Activated naive CD4-positive, alpha-beta T cell treated with anti-CD3 and anti-CD28 coated beads, Interleukin-2, amount 10 ng/mL, durations not matched to agents 7 days and 5 days (primary cell): ENCODE data around the gene CALCOCO2.
"Not testable (repeated sequence)": the region's sequence is repeated elsewhere in the genome, so short reads cannot be mapped to it uniquely, and the experiment has no call there.

ENCODE experiments used
- CTCF ChIA-PET: fragments of 350-600 bp; sonication (Branson Sonifier 250); formaldehyde crosslinking; loops from one replicate; lab custom pipeline; 2021; ENCODE audit warnings: antibody characterized with exemption; lab: Charles Lee
- DNase-seq: peaks from one replicate; pipeline ENCODE4 v3.0.0-alpha.2; 2020
- H3K27ac Mint-ChIP-seq: one replicate; pipeline ENCODE4 v1.8.0; 2021; ENCODE audit warnings: mild to moderate bottlenecking, moderate library complexity, mixed read lengths
- H3K27me3 Mint-ChIP-seq: one replicate; pipeline ENCODE4 v1.8.0; 2021; ENCODE audit warnings: mild to moderate bottlenecking, mixed read lengths
- H3K36me3 Mint-ChIP-seq: one replicate; pipeline ENCODE4 v1.8.0; 2021; ENCODE audit warnings: mixed read lengths
- H3K4me1 Mint-ChIP-seq: one replicate; pipeline ENCODE4 v1.8.0; 2021; ENCODE audit warnings: mixed read lengths
- H3K4me3 Mint-ChIP-seq: one replicate; pipeline ENCODE4 v1.8.0; 2021; ENCODE audit warnings: mild to moderate bottlenecking, moderate library complexity, mixed read lengths
- H3K9me3 Mint-ChIP-seq: one replicate; pipeline ENCODE4 v1.8.0; 2021; ENCODE audit warnings: mixed read lengths

CALCOCO2 gene

GRCh38 chr17:48871551-48872351 is 40.9 kb downstream of the CALCOCO2 start:
- Mint-ChIP-seq H3K9me3 (no peaks in the 10 kb centered on the region), H3K4me3 (no peak overlapping the region), H3K27ac (no peak overlapping the region), H3K4me1 (peaks cover 10% of the 10 kb centered on the region), H3K36me3 (no peaks in the 10 kb centered on the region), H3K27me3 (peaks cover 15% of the 10 kb centered on the region)
- no peak for DNase-seq
- CTCF ChIA-PET, result interaction anchor here (0.7 to 2.6 kb wide), 3 partner anchors 13 to 68 kb away, joined by 3 to 9 read pairs (median 9); no protein-coding TSS in a partner anchor

- Mint-ChIP-seq H3K4me1 (peaks cover 15% of the 10 kb centered on the region), H3K27me3 (peaks cover 22% of the 10 kb centered on the region)
- DNase-seq, H3K36me3 Mint-ChIP-seq, H3K9me3 Mint-ChIP-seq, H3K27ac Mint-ChIP-seq, H3K4me3 Mint-ChIP-seq: not testable (repeated sequence)
- CTCF ChIA-PET, result interaction anchor here (0.7 to 2.3 kb wide), 3 partner anchors 12 to 69 kb away, joined by 3 to 11 read pairs (median 9); no protein-coding TSS in a partner anchor
Observed at GRCh38 chr17:48872409-48872808, 41.6 kb downstream of the CALCOCO2 start.

- Mint-ChIP-seq H3K4me3 (no peak overlapping the region), H3K4me1 (peaks cover 18% of the 10 kb centered on the region), H3K36me3 (no peaks in the 10 kb centered on the region), H3K9me3 (no peaks in the 10 kb centered on the region), H3K27me3 (peaks cover 23% of the 10 kb centered on the region), H3K27ac (no peak overlapping the region)
- CTCF ChIA-PET, result interaction anchor here (1.9 to 2.3 kb wide), 2 partner anchors 58 to 61 kb away, joined by 5 to 11 read pairs; no protein-coding TSS in a partner anchor
- DNase-seq, result no peak
Observed at GRCh38 chr17:48873209-48873608, 42.4 kb downstream of the CALCOCO2 start.

- Mint-ChIP-seq H3K36me3 (no peaks in the 10 kb centered on the region), H3K4me1 (peaks cover 18% of the 10 kb centered on the region), H3K27me3 (peaks cover 23% of the 10 kb centered on the region), H3K4me3 (no peak overlapping the region), H3K9me3 (no peaks in the 10 kb centered on the region), H3K27ac (no peak overlapping the region)
- CTCF ChIA-PET, result interaction anchor here (1.8 to 2.3 kb wide), 3 partner anchors 58 to 195 kb away, joined by 5 to 11 read pairs (median 5); no protein-coding TSS in a partner anchor
- no peak for DNase-seq
Observed at GRCh38 chr17:48873696-48874443, 43.0 kb downstream of the CALCOCO2 start.

- Mint-ChIP-seq H3K27me3 (peaks cover 31% of the 10 kb centered on the region), H3K4me1 (peaks cover 17% of the 10 kb centered on the region), H3K4me3 (no peak overlapping the region), H3K27ac (no peak overlapping the region), H3K36me3 (no peaks in the 10 kb centered on the region), H3K9me3 (no peaks in the 10 kb centered on the region)
- peak; percentile 66 for DNase-seq
- CTCF ChIA-PET, result interaction anchor here (0.6 to 11.5 kb wide), 41 partner anchors 9 to 603 kb away, joined by 3 to 505 read pairs (median 6); partner anchors contain the start of genes ATP5MC1, PRAC2 and TTLL6
Observed at GRCh38 chr17:48878920-48879898, 48.4 kb downstream of the CALCOCO2 start.

GRCh38 chr17:48882272-48882671 is 51.4 kb downstream of the CALCOCO2 start:
- CTCF ChIA-PET, result interaction anchor here (0.6 to 11.5 kb wide), 5 partner anchors 72 to 1994 kb away, joined by 3 to 505 read pairs (median 3); partner anchors contain the start of gene TTLL6
- no peak overlapping the region for H3K27ac Mint-ChIP-seq
- H3K4me3 Mint-ChIP-seq, result no peak overlapping the region
- H3K36me3 Mint-ChIP-seq, result no peaks in the 10 kb centered on the region
- peak; percentile 25 for DNase-seq
- no peaks in the 10 kb centered on the region for H3K9me3 Mint-ChIP-seq
- H3K27me3 Mint-ChIP-seq, result peaks cover 27% of the 10 kb centered on the region
- H3K4me1 Mint-ChIP-seq, result peaks cover 12% of the 10 kb centered on the region

- CTCF ChIA-PET, result interaction anchor here (0.6 to 11.5 kb wide), 9 partner anchors 53 to 216 kb away, joined by 3 to 505 read pairs (median 4); partner anchors contain the start of gene TTLL6
- no peak for DNase-seq
- no peak overlapping the region for H3K4me3 Mint-ChIP-seq
Observed at GRCh38 chr17:48883171-48883570, 52.3 kb downstream of the CALCOCO2 start.

GRCh38 chr17:48890086-48890485 is 59.3 kb downstream of the CALCOCO2 start:
- peaks cover 29% of the 10 kb centered on the region for H3K4me1 Mint-ChIP-seq
- H3K27ac Mint-ChIP-seq, result no peak overlapping the region
- peaks cover 2% of the 10 kb centered on the region for H3K36me3 Mint-ChIP-seq
- no peak overlapping the region for H3K4me3 Mint-ChIP-seq
- no peaks in the 10 kb centered on the region for H3K27me3 Mint-ChIP-seq
- H3K9me3 Mint-ChIP-seq, result no peaks in the 10 kb centered on the region
- DNase-seq, result no peak
- CTCF ChIA-PET, result no interaction called here

More at GRCh38 chr17:48883171-48883570, 52.3 kb downstream of the CALCOCO2 start:
- H3K4me1 Mint-ChIP-seq, result peaks cover 8% of the 10 kb centered on the region
- no peak overlapping the region for H3K27ac Mint-ChIP-seq
- H3K27me3 Mint-ChIP-seq, result peaks cover 25% of the 10 kb centered on the region
- no peaks in the 10 kb centered on the region for H3K9me3 Mint-ChIP-seq
- H3K36me3 Mint-ChIP-seq, result no peaks in the 10 kb centered on the region

GRCh38 chr17:48892940-48893645 is 62.3 kb downstream of the CALCOCO2 start:
- CTCF ChIA-PET, result interaction anchor here (1.1 to 1.9 kb wide), 5 partner anchors 14 to 139 kb away, joined by 3 to 7 read pairs (median 4); no protein-coding TSS in a partner anchor

GRCh38 chr17:48893646-48894508 is 63.0 kb downstream of the CALCOCO2 start:
- CTCF ChIA-PET, result interaction anchor here (1.1 to 1.7 kb wide), 4 partner anchors 15 to 138 kb away, joined by 3 to 6 read pairs (median 4); no protein-coding TSS in a partner anchor
- Mint-ChIP-seq H3K36me3 (peaks cover 16% of the 10 kb centered on the region), H3K4me1 (peaks cover 33% of the 10 kb centered on the region)

More at GRCh38 chr17:48892940-48893645, 62.3 kb downstream of the CALCOCO2 start:
- peaks cover 33% of the 10 kb centered on the region for H3K4me1 Mint-ChIP-seq
- DNase-seq, result peak; percentile 24
- H3K4me3 Mint-ChIP-seq, result peak overlapping the region; percentile 85
- H3K27ac Mint-ChIP-seq, result peak overlapping the region; percentile 87
- no peaks in the 10 kb centered on the region for H3K9me3 Mint-ChIP-seq
- peaks cover 13% of the 10 kb centered on the region for H3K36me3 Mint-ChIP-seq
- H3K27me3 Mint-ChIP-seq, result no peaks in the 10 kb centered on the region

GRCh38 chr17:48894886-48895285 is 64.1 kb downstream of the CALCOCO2 start:
- H3K36me3 Mint-ChIP-seq, result peaks cover 16% of the 10 kb centered on the region
- H3K4me3 Mint-ChIP-seq, result no peak overlapping the region
- CTCF ChIA-PET, result interaction anchor here (0.9 to 1.7 kb wide), 3 partner anchors 11 to 137 kb away, joined by 4 to 6 read pairs (median 4); no protein-coding TSS in a partner anchor
- no peaks in the 10 kb centered on the region for H3K9me3 Mint-ChIP-seq
- no peaks in the 10 kb centered on the region for H3K27me3 Mint-ChIP-seq
- peaks cover 33% of the 10 kb centered on the region for H3K4me1 Mint-ChIP-seq
- no peak for DNase-seq
- no peak overlapping the region for H3K27ac Mint-ChIP-seq

More at GRCh38 chr17:48893646-48894508, 63.0 kb downstream of the CALCOCO2 start:
- Mint-ChIP-seq H3K9me3 (no peaks in the 10 kb centered on the region), H3K27me3 (no peaks in the 10 kb centered on the region), H3K4me3 (peak overlapping the region; percentile 85), H3K27ac (peak overlapping the region; percentile 87)
- no peak for DNase-seq

- H3K27ac Mint-ChIP-seq, result no peak overlapping the region
- H3K27me3 Mint-ChIP-seq, result no peaks in the 10 kb centered on the region
- H3K4me1 Mint-ChIP-seq, result no peaks in the 10 kb centered on the region
- H3K4me3 Mint-ChIP-seq, result no peak overlapping the region
- H3K9me3 Mint-ChIP-seq, result no peaks in the 10 kb centered on the region
- CTCF ChIA-PET, result no interaction called here
- no peak for DNase-seq
- H3K36me3 Mint-ChIP-seq, result peaks cover 6% of the 10 kb centered on the region
Observed at GRCh38 chr17:48901241-48901640, 70.4 kb downstream of the CALCOCO2 start.
